Measurements from ENCODE around the gene MAP1S.

The MAP1S gene

DNA sequence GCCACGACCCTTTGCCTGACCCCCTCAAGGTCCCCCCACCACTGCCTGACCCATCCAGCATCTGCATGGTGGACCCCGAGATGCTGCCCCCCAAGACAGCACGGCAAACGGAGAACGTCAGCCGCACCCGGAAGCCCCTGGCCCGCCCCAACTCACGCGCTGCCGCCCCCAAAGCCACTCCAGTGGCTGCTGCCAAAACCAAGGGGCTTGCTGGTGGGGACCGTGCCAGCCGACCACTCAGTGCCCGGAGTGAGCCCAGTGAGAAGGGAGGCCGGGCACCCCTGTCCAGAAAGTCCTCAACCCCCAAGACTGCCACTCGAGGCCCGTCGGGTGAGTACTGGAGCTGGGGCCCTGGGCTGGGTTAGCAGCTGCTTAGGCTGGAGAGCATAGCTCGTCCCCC, 8.6 kb downstream of the MAP1S start:
- DNase-seq = no peak

DNA sequence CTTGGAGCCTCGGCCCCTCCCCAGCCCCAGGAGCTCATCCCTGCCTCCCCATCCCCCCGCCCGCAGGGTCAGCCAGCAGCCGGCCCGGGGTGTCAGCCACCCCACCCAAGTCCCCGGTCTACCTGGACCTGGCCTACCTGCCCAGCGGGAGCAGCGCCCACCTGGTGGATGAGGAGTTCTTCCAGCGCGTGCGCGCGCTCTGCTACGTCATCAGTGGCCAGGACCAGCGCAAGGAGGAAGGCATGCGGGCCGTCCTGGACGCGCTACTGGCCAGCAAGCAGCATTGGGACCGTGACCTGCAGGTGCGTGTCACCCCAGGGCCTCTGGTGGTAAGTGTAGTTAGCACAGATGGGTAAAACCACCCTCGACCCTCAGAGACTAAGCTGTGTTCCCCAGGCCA, 13.8 kb downstream of the MAP1S start:
- no peak for DNase-seq

DNA sequence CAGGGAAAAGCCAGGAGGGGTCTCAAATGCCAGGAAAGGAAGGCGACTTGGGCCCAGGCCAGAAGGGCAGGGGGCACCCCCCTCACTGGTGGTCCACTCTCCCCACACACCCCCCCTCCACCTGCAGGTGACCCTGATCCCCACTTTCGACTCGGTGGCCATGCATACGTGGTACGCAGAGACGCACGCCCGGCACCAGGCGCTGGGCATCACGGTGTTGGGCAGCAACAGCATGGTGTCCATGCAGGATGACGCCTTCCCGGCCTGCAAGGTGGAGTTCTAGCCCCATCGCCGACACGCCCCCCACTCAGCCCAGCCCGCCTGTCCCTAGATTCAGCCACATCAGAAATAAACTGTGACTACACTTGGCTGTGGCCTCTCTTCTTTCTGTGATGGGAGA, 14.9 kb downstream of the MAP1S start:
- DNase-seq = no peak

DNA sequence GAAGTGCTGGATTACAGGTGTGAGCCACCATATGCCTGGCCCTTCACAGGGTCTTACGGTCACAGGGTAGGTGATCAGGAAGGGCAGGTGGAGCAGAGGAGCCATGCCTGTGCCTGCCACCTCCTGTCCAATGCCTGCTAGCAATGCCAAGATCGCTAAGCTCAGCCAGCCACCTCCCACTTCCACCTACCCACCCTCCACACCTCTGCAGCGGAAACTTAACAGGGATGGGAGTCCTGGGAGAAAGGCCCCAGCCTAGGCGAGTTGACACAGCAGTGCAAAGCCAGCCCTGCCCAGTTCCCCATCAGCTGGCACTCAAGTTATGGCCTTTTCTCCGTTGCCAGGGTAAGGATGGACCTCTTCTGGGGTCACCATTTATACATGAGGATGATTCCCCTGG, 16.1 kb downstream of the MAP1S start:
- DNase-seq = no peak

DNA sequence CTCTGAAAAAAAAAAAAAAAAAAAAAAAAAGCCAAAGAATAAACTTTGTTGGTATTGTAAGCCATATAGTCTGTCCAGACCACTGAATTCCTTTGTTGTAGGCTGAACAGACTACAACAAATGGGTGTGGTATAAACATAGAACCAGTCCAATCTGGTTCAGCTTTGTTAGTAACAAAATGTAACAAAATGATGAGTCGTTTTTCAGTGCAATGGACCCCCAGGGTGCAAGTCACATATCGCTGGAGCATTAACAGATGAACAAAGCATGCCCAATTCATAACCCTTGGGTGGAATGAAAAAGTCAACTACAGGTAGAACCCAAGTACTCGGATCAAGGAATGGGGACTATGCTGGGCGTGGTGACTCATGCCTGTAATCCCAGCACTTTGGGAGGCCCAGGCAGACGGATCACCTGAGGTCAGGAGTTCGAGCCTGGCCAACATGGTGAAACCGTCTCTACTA, 18.4 kb downstream of the MAP1S start:
- no peak for DNase-seq

DNA sequence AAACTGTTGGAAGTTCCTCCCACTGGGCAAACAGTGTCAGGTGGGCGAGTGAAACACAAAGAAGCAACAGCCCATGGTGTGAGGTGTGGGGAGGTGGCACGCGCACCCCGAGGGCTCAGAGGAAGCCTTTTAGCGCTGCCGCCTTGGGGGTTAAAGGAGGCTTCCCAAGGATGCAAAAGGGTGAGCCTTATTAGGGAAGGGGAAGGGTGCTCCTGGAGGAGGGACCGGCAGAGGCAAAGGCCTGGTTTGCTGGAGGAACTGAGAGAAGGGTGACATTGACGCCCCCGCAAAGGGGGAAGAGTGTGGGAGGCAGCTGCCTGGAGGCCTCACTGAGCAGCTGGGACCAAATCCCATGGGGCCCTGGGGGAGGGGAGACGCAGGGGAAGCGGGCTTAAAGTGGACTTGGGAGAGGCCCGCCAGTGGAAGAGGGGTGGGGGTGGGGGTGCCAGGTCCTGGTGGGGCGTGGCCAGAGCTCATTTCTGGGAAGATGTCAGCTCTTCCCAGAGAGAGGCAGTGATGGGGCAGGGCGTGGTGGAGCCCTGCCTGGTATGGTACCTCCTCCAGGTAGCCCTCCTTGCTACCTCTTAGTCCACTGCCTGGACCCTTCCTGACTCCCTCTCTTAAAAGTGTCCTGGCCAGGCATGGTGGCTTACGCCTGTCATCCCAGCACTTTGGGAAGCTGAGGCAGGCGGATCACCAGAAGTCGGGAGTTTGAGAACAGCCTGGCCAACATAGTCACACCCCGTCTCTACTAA, 20.0 kb downstream of the MAP1S start:
- DNase-seq = peak in 6 of 51 donors; percentile 7 to 19 (median 12)

DNA sequence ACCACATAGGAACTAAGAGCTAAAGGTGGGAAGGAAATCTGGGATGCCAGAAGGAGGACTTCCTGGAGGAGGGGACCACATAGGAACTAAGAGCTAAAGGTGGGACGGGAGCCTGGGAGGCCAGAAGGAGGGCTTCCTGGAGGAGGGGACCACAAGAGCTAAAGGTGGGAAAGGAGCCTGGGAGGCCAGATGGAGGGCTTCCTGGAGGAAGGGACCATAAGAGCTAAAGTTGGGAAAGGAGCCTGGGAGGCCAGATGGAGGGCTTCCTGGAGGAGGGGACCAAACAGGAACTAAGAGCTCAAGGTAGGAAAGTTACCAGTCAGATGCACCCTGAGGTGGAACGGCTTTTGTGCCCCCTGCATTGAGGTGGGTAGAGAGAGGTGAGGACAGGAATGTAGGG, 22.2 kb downstream of the MAP1S start:
- no peak for DNase-seq

DNA sequence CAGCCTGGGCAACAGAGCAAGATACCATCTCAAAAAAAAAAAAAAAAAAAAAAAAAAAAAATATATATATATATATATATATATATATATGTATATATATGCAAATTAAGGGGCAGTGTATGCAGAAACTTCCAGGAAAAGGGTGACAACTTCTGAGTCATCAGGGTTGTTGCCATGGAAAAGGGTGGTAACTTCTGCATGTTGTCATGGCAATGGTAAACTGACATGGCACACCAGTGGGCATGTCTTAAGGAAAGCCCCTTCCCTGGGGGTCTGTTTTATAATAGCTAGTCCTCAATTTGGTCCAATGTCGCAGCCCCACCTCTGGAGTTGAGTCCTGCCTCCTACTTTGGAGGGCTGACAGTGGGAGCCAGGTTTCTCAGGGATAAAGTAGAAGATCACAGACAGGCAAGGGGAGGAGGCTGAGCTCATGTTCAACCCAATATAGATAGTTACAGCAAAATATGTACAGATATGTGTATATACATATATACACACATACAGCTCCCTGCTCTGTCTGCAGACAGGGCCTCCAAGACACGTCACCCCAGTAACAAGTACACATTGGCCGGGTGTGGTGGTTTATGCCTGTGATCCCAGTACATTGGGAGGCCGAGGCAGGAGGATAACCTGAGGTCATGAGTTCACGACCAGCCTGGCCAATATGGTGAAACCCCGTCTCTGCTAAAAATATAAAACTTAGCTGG, 24.7 kb downstream of the MAP1S start:
- no peak for DNase-seq

DNA sequence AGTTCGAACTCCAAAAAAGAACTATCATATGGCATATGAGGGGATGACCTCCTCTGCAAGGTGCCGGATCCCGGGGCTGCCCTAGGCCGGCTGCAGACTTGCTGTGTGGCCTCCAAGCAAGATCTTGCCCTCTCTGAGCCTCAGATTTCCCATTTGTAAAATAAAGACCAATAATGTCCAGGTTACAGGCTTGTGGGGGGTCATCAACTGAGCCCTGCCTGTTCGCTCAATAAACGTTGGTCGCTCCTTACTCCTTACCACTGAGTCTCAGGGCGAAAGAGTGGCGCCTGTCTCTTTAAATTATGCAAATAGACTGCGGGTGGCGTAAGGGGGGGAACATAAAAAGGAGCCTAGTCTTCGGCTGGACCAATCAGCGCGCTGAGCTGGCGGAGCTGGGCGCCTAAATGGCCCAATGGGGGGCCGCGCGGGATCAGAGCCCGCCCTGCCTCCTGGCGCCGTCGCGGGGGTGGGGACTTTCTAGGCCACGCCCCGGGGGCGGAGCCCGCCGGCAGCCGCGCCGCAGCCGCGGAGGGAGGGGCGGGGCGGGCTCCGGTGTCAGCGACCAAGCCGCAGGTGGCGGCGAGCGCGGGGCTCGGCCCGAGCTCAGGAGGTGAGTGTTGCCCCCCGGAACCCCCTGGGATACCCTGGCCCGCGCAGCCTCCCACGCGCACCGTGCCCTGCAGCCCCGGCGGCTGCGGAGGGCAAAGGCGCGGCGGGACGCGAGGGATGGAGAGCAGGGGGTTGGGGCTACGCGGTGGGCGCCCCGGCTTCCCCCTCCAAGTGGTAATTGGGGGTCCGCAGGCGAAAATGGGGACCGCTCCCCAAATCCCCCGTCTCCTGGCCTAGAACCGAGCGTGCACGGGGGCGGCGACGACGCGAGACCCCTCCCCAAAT, 28.2 kb downstream of the MAP1S start:
- peak; percentile 31 to 98 (median 91) for DNase-seq

DNA sequence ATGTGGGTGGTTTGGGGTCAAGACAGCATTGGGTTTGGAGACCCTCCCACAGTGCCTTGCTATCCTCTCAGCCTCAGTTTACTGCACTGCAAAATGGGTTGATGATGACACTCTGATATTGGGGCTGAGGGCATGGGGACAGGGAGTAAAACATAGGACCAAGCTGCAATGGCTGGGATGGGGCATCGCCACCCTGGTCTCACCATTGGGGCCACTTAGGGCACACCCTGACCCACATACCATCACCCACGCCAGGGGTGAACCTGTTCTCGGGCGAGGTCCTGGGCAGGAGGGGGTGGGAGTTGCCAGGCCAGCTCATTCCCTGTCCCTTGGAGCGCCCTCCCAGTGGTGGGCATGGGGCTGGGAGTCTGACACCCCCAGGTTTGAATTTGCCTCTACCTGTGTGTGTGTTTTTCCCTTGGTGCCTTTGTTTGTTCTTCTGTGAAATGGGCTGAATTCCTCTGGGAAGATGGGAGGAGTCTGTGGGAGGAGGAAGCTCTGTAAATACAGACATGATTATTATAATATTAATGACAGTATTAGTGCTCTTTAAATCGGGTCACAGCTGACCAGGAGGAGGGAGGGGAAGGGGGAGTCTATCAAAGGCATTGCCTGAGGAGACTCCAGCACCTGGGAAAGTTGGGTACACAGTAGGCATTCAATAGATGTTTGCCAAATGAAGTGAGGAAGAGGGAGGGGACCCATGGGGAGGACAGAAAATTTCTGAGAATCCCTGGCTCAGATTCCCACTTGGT, 29.8 kb downstream of the MAP1S start:
- DNase-seq = peak in 1 of 51 donors; percentile 28

DNA sequence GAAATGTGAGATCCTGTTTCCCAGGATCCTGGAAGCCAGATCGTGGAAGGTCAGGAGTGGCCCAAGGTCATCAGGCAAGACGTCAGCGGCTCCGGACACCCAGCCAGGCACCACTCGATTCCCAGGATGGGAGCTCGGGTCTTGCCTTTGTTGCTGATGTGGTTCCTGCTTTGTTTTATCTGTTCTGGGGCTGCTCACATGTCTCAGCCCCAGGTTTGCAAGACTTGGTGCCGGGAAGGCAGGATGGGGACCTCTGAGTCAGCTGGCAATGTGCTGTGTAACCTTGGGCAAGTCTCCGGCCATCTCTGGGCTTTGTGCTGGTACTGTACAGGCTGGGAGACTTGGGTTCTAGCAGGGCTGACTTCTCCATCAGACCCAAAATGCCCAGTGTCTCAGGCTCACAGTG, 30.6 kb downstream of the MAP1S start:
- peak in 10 of 51 donors; percentile 4 to 49 (median 16) for DNase-seq

DNA sequence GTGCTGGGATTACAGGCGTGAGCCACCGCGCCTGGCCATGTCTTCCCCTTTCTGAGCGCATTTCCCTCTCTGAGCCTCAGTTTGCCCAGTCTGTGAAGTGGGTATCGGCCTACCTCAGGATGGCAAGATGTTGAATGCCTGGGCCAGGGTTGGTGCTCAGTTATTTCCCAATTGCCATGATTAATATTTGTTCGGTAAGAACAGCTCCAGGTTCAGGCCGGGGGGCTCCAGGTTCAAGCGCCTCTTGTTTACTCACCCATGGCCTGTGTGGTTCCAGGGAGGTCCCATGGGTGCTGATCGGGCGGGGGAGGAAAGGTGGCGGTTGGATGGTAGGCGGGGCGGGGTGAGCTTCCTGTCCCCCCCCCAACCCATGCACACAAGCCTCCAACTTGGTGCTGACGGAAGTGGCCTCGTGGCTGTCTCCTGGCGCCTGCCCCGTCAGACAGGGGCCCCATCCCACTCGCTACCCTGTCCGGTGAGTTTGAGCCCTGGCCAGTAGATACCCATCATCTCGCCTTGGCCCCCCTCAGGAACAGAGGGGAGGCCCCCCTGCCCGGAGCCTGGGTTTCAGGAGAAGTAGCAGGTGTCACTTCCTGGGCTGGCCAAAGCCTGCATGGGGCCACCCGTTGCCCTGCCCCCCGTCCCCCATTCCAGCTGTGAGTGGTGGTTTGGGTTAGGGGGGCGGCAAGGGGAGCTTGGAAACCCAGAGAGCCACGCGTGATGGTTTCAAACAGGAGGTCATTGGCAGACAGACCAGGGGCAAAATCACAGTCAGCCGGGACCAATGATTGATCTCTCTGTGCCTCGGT, 32.0 kb downstream of the MAP1S start, which contains the start of gene FCHO1:
Gene FCHO1 (plus strand): TSS at position 375 of the 809 bp plus-strand sequence. CDS start 3,688 bp downstream, outside the sequence.
- peak in 37 of 51 donors; percentile 1 to 60 (median 30) for DNase-seq

DNA sequence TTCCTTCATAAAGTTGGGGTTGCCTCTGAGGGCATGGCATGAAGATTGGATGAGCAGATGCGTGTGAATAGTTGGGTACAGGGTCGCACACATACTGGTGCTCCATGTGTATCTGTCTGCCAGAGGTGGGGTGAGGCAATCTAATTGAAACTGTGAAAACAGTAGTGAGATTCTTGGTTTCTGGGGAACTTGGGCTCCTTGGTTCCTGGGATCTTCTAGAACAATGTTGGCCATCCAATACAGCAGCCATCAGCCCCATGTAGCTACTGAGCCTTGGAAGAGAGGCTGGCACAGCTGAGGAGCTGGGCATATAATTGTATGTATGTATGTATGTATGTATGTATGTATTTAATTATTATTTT, 32.6 kb downstream of the MAP1S start:
- DNase-seq = peak in 2 of 51 donors; percentile 17 to 39

DNA sequence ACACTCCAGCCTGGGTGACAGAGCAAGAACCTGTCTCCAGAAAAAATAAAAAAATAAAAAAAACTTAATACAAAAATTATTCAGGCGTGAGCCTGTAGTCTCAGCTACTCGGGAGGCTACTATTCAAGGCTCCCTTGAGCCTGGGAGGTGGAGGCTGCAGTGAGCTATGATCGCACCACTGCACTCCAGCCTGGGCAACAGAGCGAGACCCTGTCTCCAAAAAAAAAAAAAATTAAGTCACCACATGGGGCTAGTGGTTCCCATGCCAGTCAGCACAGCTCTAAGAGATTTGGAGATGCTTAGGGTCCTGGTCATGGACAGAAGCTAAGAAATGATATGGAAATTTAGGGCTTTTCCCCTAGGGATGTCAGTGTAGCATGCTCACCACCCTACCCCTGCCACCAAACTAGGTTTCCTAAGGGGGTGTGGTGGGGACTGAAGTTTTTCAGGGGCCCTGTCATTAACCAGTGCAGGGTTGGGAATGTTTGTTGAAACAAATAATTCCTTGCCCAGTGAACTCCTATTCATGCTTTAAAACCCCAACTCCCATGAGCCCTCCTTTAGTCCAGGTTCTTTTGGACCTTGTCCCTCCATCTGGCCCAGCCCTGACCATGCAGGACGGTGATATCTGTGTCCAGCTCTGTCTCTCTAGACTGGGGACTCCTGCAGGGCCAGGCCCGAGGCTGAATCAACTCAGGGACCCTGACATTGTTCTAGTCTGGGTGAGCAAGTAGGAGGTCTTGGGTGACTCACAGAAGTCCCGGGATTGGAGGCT, 33.8 kb downstream of the MAP1S start:
- no peak for DNase-seq

DNA sequence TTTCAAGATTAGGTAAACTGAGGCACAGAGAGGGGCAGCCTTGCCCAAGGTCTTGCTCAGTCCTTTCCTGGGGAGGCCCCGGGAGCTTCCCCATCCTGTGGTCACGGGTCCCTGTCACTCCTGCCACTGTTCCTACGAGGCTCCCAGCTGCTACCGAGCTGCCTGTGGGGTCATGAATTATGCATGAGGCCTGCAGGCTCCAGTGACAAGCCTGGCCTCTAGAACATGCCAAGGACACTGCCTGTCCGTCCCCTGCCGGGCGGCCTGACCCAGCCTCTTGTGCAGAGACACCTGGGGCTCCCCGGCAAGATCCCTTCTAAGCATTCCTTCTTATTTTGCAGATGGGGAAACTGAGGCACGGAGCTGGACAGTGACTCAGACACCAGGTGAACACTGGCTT, 34.7 kb downstream of the MAP1S start:
- DNase-seq = peak in 43 of 51 donors; percentile 4 to 90 (median 66)

DNA sequence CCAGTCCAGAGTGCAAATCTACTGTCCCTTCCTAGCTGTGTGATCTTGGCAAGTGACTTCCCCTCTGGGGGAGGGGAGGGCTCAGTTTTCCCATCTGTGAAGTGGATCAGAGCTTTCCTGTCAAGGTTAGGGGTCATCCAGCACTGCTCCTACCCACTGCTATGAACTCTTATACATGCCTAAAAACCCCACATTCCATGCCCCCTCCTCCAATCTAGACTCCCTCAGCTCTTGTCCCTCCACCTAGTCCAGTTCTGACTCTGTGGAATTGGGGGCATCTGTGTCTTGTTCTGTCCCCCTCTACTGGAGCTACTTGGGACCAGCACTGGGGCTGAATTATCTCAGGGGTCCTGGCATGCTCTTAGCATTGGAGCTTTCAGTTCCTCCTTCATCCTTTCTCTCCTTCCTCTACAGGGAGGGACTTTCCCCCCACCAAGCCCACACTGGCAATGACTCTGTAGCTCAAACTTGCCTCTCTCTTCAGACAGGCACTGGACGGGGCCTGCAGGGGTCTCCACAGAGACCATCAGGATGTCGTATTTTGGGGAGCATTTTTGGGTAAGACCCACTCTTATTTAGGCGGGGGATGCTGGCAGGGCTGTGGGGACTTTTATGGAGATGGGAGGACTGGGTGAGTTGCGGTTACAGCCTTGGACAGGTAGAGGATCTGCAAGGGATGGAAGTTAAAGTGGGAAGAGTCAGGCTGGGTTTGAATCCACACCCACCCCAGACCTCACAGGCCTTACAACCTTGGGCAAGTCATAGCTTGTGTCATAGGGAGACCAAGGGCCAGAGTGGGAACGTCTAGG, 35.6 kb downstream of the MAP1S start:
- DNase-seq = no peak

DNA sequence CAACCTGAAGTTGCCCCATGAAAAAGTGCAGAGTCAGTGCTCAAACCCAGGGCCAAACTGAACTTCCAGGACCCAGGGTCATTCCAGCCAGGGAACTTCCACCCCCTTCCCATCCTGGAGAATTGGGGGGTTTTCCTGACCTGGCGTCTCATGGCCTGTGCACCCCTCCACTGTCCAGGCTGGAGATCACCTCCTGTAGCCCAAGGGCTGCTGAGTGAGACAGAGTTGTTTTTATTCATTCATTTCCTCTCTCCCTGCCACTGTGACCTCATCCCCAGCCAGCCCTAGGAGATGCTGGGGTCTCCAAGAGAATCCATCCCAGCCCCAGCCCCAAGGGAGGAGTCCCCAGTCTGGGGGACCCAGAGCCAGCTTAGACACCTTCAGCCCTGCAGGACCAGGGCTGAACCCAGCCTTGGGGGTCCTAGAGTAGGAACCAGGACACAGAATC, 36.2 kb downstream of the MAP1S start:
- peak in 1 of 51 donors; percentile 47 for DNase-seq

DNA sequence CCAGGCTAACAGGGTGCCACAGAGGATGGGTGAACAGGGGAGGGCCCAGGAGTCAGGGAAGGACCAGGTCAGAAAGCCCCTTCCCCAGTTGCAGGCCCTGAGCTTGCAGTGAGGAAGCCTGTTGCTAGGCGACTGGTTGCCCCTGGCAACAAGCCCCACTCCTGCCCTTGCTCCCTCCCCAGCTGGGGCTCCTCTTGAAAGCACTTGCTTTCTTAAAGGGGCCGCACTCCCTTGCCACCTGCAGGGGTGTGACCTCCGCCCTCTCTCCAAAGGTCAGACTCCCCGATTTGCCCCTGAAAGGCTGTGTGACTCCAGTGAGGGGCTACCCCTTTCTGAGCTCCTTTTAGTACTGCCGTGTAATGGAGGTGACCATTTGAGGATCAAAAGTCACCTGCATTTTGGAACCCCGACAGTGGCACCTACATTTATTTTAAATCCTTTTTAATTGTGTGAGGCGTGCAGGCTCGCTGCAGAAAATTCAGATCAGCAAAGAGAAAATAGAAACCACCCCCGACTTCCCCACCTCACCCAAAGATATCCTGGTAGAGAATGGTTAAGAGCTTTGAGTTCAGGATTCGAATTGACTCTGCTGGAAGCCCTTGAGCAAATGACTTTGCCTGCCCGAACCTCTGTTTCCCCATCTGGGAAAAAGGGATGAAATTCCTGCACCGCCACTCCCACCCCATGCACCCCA, 36.8 kb downstream of the MAP1S start:
- DNase-seq = peak; percentile 18 to 95 (median 75)

Data from hypothalamus (tissue), 51 donors.